WTC11 (cell line): ENCODE results near the gene SLC37A1.

ENCODE experiments used
- ATF6 ChIP-seq: sonication (generic); formaldehyde crosslinking; IDR thresholded peaks from 2 replicates; pipeline ENCODE4 v1.8.1; 2023; ENCODE audit warnings: mild to moderate bottlenecking, missing genetic modification reagents
- CTCF ChIP-seq: fragments of 200-600 bp; IDR thresholded peaks from 2 replicates; pipeline ENCODE4 v1.8.0; 2022; ENCODE audit warnings: antibody characterized with exemption
- HMGA2 ChIP-seq: fragments of 250-450 bp; sonication (Bioruptor Pico); IDR thresholded peaks from 2 replicates; pipeline ENCODE4 v1.4.0; 2021; ENCODE audit warnings: mild to moderate bottlenecking, moderate library complexity

GRCh38 chr21:42572906-42573495 is 59.3 kb downstream of the SLC37A1 start:
- no peak for TF ChIP-seq CTCF
- TF ChIP-seq HMGA2 (CRISPR knock-in tag): no peak
- no peak for TF ChIP-seq ATF6
